KMS-11 (cell line): ENCODE measurements around the gene NTM.

Source experiments
- H2AFZ ChIP-seq: fragments of 200-600 bp; sonication (generic); 2 replicates; pipeline ENCODE4 v1.6.1; 2016; ENCODE audit warnings: antibody characterized with exemption, mixed run types, low read depth
- H3K27ac ChIP-seq: fragments of 200-600 bp; sonication (generic); 2 replicates; pipeline ENCODE4 v1.6.1; 2016; ENCODE audit warnings: mild to moderate bottlenecking, mixed run types
- H3K27me3 ChIP-seq: fragments of 200-600 bp; sonication (generic); 2 replicates; pipeline ENCODE4 v1.6.1; 2017; ENCODE audit warnings: mild to moderate bottlenecking, low read depth, mixed run types, moderate library complexity; ENCODE audit not compliant: insufficient read depth
- H3K36me3 ChIP-seq: fragments of 200-600 bp; sonication (generic); 2 replicates; pipeline ENCODE4 v1.6.1; 2017; ENCODE audit warnings: mild to moderate bottlenecking, mixed run types; ENCODE audit not compliant: insufficient read depth
- H3K4me1 ChIP-seq: fragments of 200-600 bp; sonication (generic); 2 replicates; pipeline ENCODE4 v1.6.1; 2016; ENCODE audit warnings: mild to moderate bottlenecking, low read depth, mixed run types; ENCODE audit not compliant: poor library complexity, severe bottlenecking
- H3K4me2 ChIP-seq: fragments of 200-600 bp; sonication (generic); 2 replicates; pipeline ENCODE4 v1.7.0; 2016; ENCODE audit warnings: mild to moderate bottlenecking, mixed run types
- H3K4me3 ChIP-seq: fragments of 200-600 bp; sonication (generic); IDR thresholded peaks from 2 replicates; pipeline ENCODE4 v1.6.1; 2017; ENCODE audit warnings: low read depth, low read length, mixed read lengths; ENCODE audit not compliant: insufficient read depth
- H3K79me2 ChIP-seq: fragments of 200-600 bp; sonication (generic); 2 replicates; pipeline ENCODE4 v1.6.1; 2016; ENCODE audit warnings: low read depth, mixed run types; ENCODE audit not compliant: insufficient read depth
- H3K9ac ChIP-seq: fragments of 200-600 bp; sonication (generic); 2 replicates; pipeline ENCODE4 v1.6.1; 2016; ENCODE audit warnings: mild to moderate bottlenecking, mixed run types
- H4K20me1 ChIP-seq: fragments of 200-600 bp; sonication (generic); 2 replicates; pipeline ENCODE4 v1.6.1; 2016; ENCODE audit warnings: mild to moderate bottlenecking, mixed run types; ENCODE audit not compliant: insufficient read depth
- CTCF ChIP-seq: fragments of 200-600 bp; sonication (generic); conservative IDR thresholded peaks from 2 replicates; pipeline ENCODE4 v1.6.1; 2017; ENCODE audit warnings: low read depth, mild to moderate bottlenecking, antibody characterized with exemption, low read length, moderate library complexity, mixed read lengths

NTM gene

GRCh38 chr11:131916638-131917037, 546.2 kb downstream of the NTM start:
- Histone ChIP-seq H4K20me1 (no peaks in the 10 kb centered on the region), H3K27me3 (no peaks in the 10 kb centered on the region), H2AFZ (no peak overlapping the region), H3K27ac (no peak overlapping the region), H3K9ac (no peak overlapping the region), H3K4me1 (no peaks in the 10 kb centered on the region), H3K4me3 (no peak overlapping the region), H3K79me2 (no peaks in the 10 kb centered on the region), H3K36me3 (no peaks in the 10 kb centered on the region), H3K4me2 (no peak overlapping the region)
- TF ChIP-seq CTCF = no peak

DNA sequence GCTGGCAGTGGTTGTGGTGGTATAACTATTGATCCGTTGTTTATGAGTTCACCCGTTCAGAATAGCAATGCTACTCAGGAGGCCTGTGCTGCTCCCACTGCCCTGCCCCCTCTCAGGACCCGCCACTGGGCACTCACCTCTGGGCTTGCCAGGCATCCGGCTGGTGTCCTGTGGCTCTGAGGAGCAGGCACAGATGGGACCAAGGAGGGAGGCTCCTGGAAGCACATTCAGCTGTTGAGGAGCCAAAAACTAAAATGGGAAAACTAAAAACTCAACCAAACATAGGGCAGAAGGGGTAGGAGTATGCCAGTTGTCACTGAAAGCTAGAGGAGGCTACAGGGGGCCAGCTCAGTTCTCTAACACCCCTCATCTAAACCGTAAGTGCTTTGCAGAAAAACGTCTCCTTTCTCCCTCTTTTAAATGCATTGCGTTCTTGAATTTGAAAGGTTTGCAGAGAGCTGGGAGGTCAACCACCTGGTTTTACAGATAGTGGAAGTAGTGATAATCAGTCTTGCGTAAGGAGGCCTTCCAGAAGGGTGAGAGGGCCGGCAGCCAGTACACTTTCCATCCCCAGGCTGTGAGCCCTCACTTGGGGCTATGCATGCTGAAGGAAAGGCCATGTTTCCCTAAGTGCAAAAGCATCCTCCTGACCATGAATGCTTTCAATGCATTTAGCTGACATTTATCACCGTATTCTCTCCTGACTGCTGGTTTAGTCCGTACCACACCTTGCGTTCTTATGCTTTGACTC, 547.4 kb downstream of the NTM start:
- Histone ChIP-seq H4K20me1 (no peaks in the 10 kb centered on the region), H3K27ac (no peak overlapping the region), H3K4me2 (no peak overlapping the region), H3K36me3 (no peaks in the 10 kb centered on the region), H3K27me3 (no peaks in the 10 kb centered on the region), H3K79me2 (no peaks in the 10 kb centered on the region), H3K4me3 (no peak overlapping the region), H3K4me1 (no peaks in the 10 kb centered on the region), H3K9ac (no peak overlapping the region), H2AFZ (no peak overlapping the region)
- no peak for TF ChIP-seq CTCF

GRCh38 chr11:131918663-131919062, 548.2 kb downstream of the NTM start:
- Histone ChIP-seq H3K27me3 (no peaks in the 10 kb centered on the region), H3K9ac (no peak overlapping the region), H3K4me1 (no peaks in the 10 kb centered on the region), H3K27ac (no peak overlapping the region), H3K4me2 (no peak overlapping the region), H3K4me3 (no peak overlapping the region), H4K20me1 (no peaks in the 10 kb centered on the region), H3K36me3 (no peaks in the 10 kb centered on the region), H3K79me2 (no peaks in the 10 kb centered on the region), H2AFZ (no peak overlapping the region)
- TF ChIP-seq CTCF = no peak

DNA sequence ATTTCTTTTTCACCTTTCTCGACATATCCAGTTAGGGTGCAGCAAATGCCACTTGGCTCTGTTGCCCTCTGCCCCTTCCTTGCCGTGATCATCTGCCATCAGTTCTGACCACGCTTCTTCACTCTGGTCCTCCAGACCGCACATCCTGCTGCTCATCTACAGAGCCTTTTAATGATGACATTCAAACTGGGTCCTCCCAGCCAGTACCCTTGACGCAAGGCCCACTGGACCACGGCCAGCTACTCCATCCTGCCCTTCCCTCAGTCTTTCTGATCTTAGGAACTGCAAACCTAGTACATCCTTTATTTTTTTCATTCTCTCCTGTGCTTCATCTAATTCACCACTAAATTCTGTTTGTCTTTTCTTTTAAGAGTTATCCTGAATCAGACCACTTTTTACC, 551.8 kb downstream of the NTM start:
- Histone ChIP-seq H3K4me1 (no peaks in the 10 kb centered on the region), H3K79me2 (no peaks in the 10 kb centered on the region), H3K27me3 (no peaks in the 10 kb centered on the region), H3K36me3 (no peaks in the 10 kb centered on the region), H3K9ac (no peak overlapping the region), H3K4me3 (no peak overlapping the region), H3K27ac (no peak overlapping the region), H4K20me1 (no peaks in the 10 kb centered on the region), H3K4me2 (no peak overlapping the region), H2AFZ (no peak overlapping the region)
- TF ChIP-seq CTCF = no peak
